ENCODE data around the gene C10orf90.

Gene C10orf90

GRCh38 chr10:126502441-126502840 lies 168.1 kb downstream of the C10orf90 start:
- DNase-seq (ENCODE audit: low read depth): no peak

DNA sequence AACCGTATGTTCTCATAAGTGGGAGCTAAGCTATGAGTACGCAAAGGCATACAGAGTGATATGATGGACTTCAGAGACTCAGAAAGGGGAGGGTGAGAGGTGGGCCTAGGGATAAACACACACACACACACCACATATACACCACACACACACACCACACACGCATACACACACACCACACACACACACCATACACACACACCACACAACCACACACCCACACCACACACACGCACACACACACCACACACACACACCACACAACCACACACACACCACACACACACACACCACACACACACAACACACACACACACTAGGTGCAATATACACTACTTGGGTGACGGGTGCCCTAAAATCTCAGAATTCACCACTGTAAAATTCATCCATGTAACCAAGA lies 168.7 kb downstream of the C10orf90 start:
- DNase-seq (ENCODE audit: low read depth): no peak

DNA sequence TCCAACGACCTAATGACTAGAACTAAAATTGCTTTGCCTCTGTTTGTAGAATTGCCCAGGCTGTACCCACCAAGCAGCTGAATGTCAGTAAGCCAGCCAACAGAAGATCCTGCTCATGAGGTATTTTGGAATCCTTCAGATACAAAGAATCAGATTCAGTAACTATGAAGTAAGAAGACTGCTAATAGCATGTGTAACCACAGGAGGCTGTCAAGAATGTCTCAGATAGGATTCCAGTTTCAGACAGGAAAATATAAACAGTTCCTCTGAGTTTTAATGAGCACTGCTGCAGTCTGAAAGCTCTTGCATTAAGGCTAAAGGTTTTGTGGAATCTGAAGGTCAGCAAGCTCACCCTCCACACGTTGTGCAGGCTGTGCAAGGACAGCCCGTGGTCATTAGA lies 169.6 kb downstream of the C10orf90 start:
- DNase-seq (ENCODE audit: low read depth): no peak

GRCh38 chr10:126500185-126500584 lies 170.3 kb downstream of the C10orf90 start:
- no peak for DNase-seq (ENCODE audit: low read depth)

DNA sequence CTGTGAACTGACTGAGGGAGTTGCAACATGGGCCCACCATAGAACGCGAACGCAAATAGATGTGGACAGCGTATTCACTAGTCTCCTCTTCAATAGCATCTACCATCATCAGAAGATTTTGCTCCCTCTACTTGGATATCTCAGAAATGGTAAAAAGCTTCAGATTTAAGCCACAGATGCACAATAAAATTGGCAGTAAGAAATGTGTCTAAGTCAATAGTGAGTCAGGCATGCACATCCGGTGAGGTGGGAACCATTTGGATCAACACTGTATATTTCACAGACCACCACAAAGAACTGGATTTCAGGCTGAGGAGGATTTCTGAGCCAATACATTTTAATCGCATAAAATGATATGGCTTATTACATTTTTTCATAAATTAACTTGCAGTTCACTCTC lies 170.7 kb downstream of the C10orf90 start:
- no peak for DNase-seq (ENCODE audit: low read depth)

- DNase-seq (ENCODE audit: low read depth): no peak
These were observed 172.8 kb downstream of the C10orf90 start for GRCh38 chr10:126497672-126498071.

- no peak for DNase-seq (ENCODE audit: low read depth)
These were observed 173.5 kb downstream of the C10orf90 start for GRCh38 chr10:126496771-126497545.

DNA sequence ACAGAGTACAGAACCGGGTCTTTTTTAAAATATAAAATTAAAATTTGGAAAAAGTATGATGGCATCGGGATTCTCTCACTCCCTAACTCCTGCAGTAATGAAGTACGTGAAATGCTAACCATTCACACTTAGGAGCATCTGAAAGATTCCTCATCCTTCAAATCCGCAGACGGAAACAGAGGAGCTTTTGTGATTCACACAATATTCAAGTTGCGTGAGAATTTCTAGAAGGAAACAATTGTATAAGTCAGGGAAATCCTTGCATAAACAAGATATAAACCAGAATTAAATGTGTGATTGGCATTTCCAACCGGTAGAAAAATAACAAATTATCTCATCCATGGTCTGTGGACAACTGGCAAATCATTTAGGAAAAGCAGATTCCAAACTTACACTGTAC lies 179.0 kb downstream of the C10orf90 start:
- DNase-seq (ENCODE audit: low read depth): no peak

- no peak for DNase-seq (ENCODE audit: low read depth)
These were observed 189.3 kb downstream of the C10orf90 start for GRCh38 chr10:126481181-126481580.

GRCh38 chr10:126480648-126481047 lies 189.8 kb downstream of the C10orf90 start:
- no peak for DNase-seq (ENCODE audit: low read depth)

- DNase-seq (ENCODE audit: low read depth): no peak
These were observed 191.1 kb downstream of the C10orf90 start for GRCh38 chr10:126479280-126479895.

GRCh38 chr10:126478546-126478945 lies 191.9 kb downstream of the C10orf90 start:
- DNase-seq (ENCODE audit: low read depth): no peak

- DNase-seq (ENCODE audit: low read depth): no peak
These were observed 194.2 kb downstream of the C10orf90 start for GRCh38 chr10:126476246-126476645.

GRCh38 chr10:126475074-126475691 lies 195.3 kb downstream of the C10orf90 start:
- DNase-seq (ENCODE audit: low read depth): no peak

DNA sequence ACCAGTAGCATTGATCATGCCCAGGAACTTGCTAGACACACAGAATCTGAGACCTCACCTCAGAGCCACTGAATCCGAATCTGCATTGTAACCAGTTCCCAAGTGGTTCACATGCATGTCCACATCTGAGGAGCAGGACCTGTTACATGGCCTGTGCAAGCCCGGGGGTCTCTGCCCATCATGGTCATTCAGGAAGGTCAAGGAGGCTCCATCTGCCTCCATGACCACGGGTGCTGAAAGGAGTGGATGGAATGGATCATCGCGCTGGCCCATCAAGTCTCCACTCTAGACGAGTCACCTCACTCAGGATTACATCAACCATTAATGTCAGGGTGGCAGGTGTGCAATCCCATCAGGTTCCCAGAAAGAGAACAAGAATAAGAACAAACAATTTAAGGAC lies 196.5 kb downstream of the C10orf90 start:
- no peak for DNase-seq (ENCODE audit: low read depth)

- no peak for DNase-seq (ENCODE audit: low read depth)
These were observed 199.5 kb downstream of the C10orf90 start for GRCh38 chr10:126470991-126471390.

DNA sequence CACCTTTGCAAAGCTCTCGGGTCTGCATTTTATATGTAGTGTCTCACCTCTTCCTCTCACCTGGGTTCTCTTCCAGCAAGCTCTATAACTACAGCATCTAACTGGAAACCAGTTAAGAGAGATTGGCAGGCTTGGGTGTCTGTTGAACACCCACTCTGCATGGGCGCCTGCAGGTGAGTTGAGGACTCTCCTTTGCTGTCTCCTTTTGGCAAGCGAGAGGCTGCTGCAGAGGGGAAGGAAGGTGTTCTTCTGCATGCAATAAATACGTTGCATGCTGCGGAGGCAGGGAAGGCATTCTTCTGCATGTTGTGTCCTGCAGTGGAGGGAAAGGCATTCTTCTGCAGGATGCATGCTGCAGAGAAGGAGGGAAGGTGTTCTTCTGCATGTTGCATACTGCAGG lies 200.8 kb downstream of the C10orf90 start:
- DNase-seq (ENCODE audit: low read depth): no peak

- DNase-seq (ENCODE audit: low read depth): no peak
These were observed 201.4 kb downstream of the C10orf90 start for GRCh38 chr10:126468876-126469643.

DNA sequence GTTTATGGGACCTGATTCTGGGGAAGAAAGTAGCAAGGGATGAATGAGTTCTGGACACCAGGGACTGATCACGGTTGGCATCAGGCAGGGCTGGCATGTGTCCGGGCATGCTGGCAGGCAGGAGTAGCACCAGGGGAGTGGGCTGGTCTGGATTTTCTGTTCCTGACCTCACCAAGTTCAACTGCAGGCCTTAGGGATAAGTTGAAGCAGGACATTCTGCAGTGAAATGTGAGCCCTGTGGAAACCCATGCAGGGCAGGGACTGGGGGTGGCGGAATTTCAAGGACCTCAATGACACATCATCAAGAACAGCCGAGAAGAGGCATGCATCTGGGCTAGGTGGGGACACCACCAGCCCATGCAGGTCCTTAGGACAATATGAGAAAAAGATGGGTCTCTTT lies 202.0 kb downstream of the C10orf90 start:
- DNase-seq (ENCODE audit: low read depth): no peak

DNA sequence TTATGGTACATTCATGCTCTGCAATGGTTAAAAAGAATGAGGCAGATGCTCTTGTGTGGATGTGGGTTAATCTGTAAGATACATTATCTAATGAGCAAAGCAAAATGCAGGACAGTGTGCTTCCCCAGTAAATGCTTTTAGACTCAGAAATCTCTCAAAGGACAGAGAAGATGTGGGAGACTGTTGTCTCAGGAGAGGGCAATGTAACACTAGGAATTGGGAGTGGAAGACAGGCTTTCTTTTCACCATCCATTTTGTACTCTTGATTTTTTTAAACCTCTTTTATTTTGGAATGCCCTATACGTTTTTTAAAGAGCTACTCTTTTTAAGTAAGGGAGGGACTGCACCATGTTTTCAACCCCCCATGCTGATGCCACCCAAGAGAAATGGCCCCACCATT lies 204.7 kb downstream of the C10orf90 start:
- no peak for DNase-seq (ENCODE audit: low read depth)

DNA sequence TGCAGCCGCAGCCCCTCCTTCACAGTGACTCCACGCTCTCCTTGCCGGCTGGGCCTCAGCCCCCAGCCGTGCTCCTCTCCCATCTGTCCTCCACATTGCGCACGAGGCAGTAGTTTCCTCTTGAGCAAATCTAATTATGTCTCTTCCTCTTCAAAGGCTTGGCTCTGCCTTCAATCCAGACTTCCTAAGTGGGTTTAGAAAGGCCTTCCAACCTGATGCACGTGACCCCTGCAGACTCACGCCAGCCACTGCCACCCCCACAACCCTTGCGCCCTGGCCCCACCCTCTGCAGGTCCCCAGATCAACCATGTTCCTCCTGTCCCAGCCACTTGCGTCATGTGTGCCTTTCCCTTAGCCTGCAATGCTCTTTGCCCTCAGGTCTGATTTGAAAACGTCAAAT lies 207.2 kb downstream of the C10orf90 start:
- no peak for DNase-seq (ENCODE audit: low read depth)

- DNase-seq (ENCODE audit: low read depth): no peak
These were observed 209.1 kb downstream of the C10orf90 start for GRCh38 chr10:126461289-126461940.
